Measurements from ENCODE around the gene UBE2R2.
"Not testable (repeated sequence)": the region's sequence is repeated elsewhere in the genome, so short reads cannot be mapped to it uniquely, and the experiment has no call there.

Gene UBE2R2

GRCh38 chr9:33791117-33791516, 25.8 kb upstream of the UBE2R2 start:
- DNase-seq (ENCODE audit: low read depth, low spot score) = no peak
- CTCF ChIA-PET = interaction anchor here (1.0 to 4.1 kb wide), 5 partner anchors 12 to 70 kb away, joined by 3 to 24 read pairs (median 7); no protein-coding TSS in a partner anchor
- no peak overlapping the region for H3K4me3 ChIP-seq (ENCODE audit: low read depth, low read length)
- POLR2A ChIA-PET = no interaction called here
- TF ChIP-seq CTCF (IDR thresholded peaks at IDR 0.05; ENCODE audit: insufficient read depth, low read length, missing control alignments) = no peak

- POLR2A ChIA-PET; H3K4me3 ChIP-seq (ENCODE audit: low read depth, low read length); DNase-seq (ENCODE audit: low read depth, low spot score): not testable (repeated sequence)
- CTCF ChIA-PET = interaction anchor here (1.2 to 4.1 kb wide), 4 partner anchors 14 to 19 kb away, joined by 3 to 24 read pairs (median 3); no protein-coding TSS in a partner anchor
Observed at GRCh38 chr9:33793496-33793895, 23.5 kb upstream of the UBE2R2 start.

GRCh38 chr9:33794560-33794959, 22.4 kb upstream of the UBE2R2 start:
- ChIA-PET CTCF (interaction anchor here (1.4 to 4.1 kb wide), 4 partner anchors 11 to 18 kb away, joined by 3 to 24 read pairs (median 4); no protein-coding TSS in a partner anchor), POLR2A (no interaction called here)
- no peak overlapping the region for H3K4me3 ChIP-seq (ENCODE audit: low read depth, low read length)
- DNase-seq (ENCODE audit: low read depth, low spot score) = no peak
- no peak for TF ChIP-seq CTCF (IDR thresholded peaks at IDR 0.05; ENCODE audit: insufficient read depth, low read length, missing control alignments)

GRCh38 chr9:33795281-33795680, 21.7 kb upstream of the UBE2R2 start, which contains the start of gene PRSS3:
TSS of gene PRSS3 (plus strand) at chr9:33795561. CDS start at chr9:33795574, 13 bp downstream.
- ChIA-PET CTCF (interaction anchor here (1.1 to 5.0 kb wide), 4 partner anchors 11 to 19 kb away, joined by 3 to 15 read pairs (median 4); no protein-coding TSS in a partner anchor), POLR2A (no interaction called here)
- no peak for DNase-seq (ENCODE audit: low read depth, low spot score)

GRCh38 chr9:33795819-33796218, 21.1 kb upstream of the UBE2R2 start:
- no peak for TF ChIP-seq CTCF (IDR thresholded peaks at IDR 0.05; ENCODE audit: insufficient read depth, low read length, missing control alignments)
- POLR2A ChIA-PET = no interaction called here
- no peak for DNase-seq (ENCODE audit: low read depth, low spot score)
- CTCF ChIA-PET = interaction anchor here (1.1 to 5.0 kb wide), 4 partner anchors 10 to 18 kb away, joined by 3 to 15 read pairs (median 4); no protein-coding TSS in a partner anchor
- H3K4me3 ChIP-seq (ENCODE audit: low read depth, low read length) = no peak overlapping the region

More at GRCh38 chr9:33795281-33795680, 21.7 kb upstream of the UBE2R2 start, which contains the start of gene PRSS3:
- TF ChIP-seq CTCF (IDR thresholded peaks at IDR 0.05; ENCODE audit: insufficient read depth, low read length, missing control alignments) = no peak
- no peak within 1 kb of the TSS for H3K4me3 ChIP-seq (ENCODE audit: low read depth, low read length)

- CTCF ChIA-PET = interaction anchor here (5.0 kb wide), 1 partner anchor 18 kb away, joined by 15 read pairs; no protein-coding TSS in a partner anchor
- POLR2A ChIA-PET; H3K4me3 ChIP-seq (ENCODE audit: low read depth, low read length); DNase-seq (ENCODE audit: low read depth, low spot score): not testable (repeated sequence)
Observed at GRCh38 chr9:33796679-33797078, 20.3 kb upstream of the UBE2R2 start.

- TF ChIP-seq CTCF (IDR thresholded peaks at IDR 0.05; ENCODE audit: insufficient read depth, low read length, missing control alignments) = no peak
- CTCF ChIA-PET = interaction anchor here (5.0 kb wide), 1 partner anchor 19 kb away, joined by 15 read pairs; no protein-coding TSS in a partner anchor
- H3K4me3 ChIP-seq (ENCODE audit: low read depth, low read length) = no peak overlapping the region
- POLR2A ChIA-PET = no interaction called here
- DNase-seq (ENCODE audit: low read depth, low spot score) = no peak
Observed at GRCh38 chr9:33797837-33798236, 19.1 kb upstream of the UBE2R2 start.
